HG03280 (cell line): ENCODE measurements around the gene HTRA3.

Experiments used
- ATAC-seq: cut with Tn5 transposase; IDR thresholded peaks from one replicate; pipeline ENCODE4 v1.9.1; 2021; ENCODE audit warnings: mild to moderate bottlenecking, moderate library complexity; ENCODE audit not compliant: unreplicated experiment

Gene HTRA3

GRCh38 chr4:8306511-8307021 is 37.0 kb downstream of the HTRA3 start:
- no peak for ATAC-seq

- no peak for ATAC-seq
Observed at GRCh38 chr4:8307121-8307520, 37.6 kb downstream of the HTRA3 start.

- no peak for ATAC-seq
Observed at GRCh38 chr4:8307714-8308113, 38.2 kb downstream of the HTRA3 start.

GRCh38 chr4:8308144-8308543 is 38.6 kb downstream of the HTRA3 start:
- ATAC-seq = no peak

- no peak for ATAC-seq
Observed at GRCh38 chr4:8308856-8309771, 39.6 kb downstream of the HTRA3 start.

GRCh38 chr4:8310306-8310705 is 40.8 kb downstream of the HTRA3 start:
- no peak for ATAC-seq

- ATAC-seq = no peak
Observed at GRCh38 chr4:8311101-8312068, 41.8 kb downstream of the HTRA3 start.

- no peak for ATAC-seq
Observed at GRCh38 chr4:8312069-8312445, 42.5 kb downstream of the HTRA3 start.

GRCh38 chr4:8312976-8313375 is 43.4 kb downstream of the HTRA3 start:
- no peak for ATAC-seq

GRCh38 chr4:8314691-8315255 is 45.2 kb downstream of the HTRA3 start:
- ATAC-seq = no peak

- ATAC-seq = no peak
Observed at GRCh38 chr4:8315435-8316250, 46.1 kb downstream of the HTRA3 start.

GRCh38 chr4:8316251-8316771 is 46.8 kb downstream of the HTRA3 start:
- no peak for ATAC-seq

GRCh38 chr4:8316911-8317351 is 47.4 kb downstream of the HTRA3 start:
- ATAC-seq = no peak

GRCh38 chr4:8317474-8317873 is 47.9 kb downstream of the HTRA3 start:
- no peak for ATAC-seq

- no peak for ATAC-seq
Observed at GRCh38 chr4:8318509-8318908, 49.0 kb downstream of the HTRA3 start.

GRCh38 chr4:8319061-8319460 is 49.5 kb downstream of the HTRA3 start:
- ATAC-seq = no peak

GRCh38 chr4:8319731-8320385 is 50.3 kb downstream of the HTRA3 start:
- no peak for ATAC-seq

- ATAC-seq = no peak
Observed at GRCh38 chr4:8320386-8320750, 50.8 kb downstream of the HTRA3 start.

GRCh38 chr4:8321220-8321619 is 51.7 kb downstream of the HTRA3 start:
- ATAC-seq = no peak
